IMR-90 (cell line): Measurements from ENCODE around the gene GPRIN3. TPM values are rescaled to one million over a fixed set of nuclear protein-coding genes. Genes with fewer than 3 reads are reported as not detected.

ENCODE experiments used
- ATAC-seq: fragments of 200-7000 bp; cut with Tn5 transposase; 2 replicates; pipeline ENCODE4 v1.9.1; 2020; ENCODE audit warnings: low read depth, mild to moderate bottlenecking, moderate library complexity
- BruUV-seq: library from RNA; stranded (reverse); fragments of 400-500 nt; replicated peaks from 2 replicates; lab custom pipeline; 2021; lab: Mats Ljungman, UMichigan
- CTCF ChIA-PET: fragments of 300-600 bp; formaldehyde crosslinking; extraction: SDS; loops from one replicate; lab custom pipeline; 2021; ENCODE audit warnings: antibody characterized with exemption; lab: Yijun Ruan, JAX
- POLR2A ChIA-PET: fragments of 300-600 bp; sonication (Branson Sonifier 250); formaldehyde crosslinking; loops from one replicate; lab custom pipeline; 2022; ENCODE audit warnings: antibody characterized with exemption; ENCODE audit not compliant: unreplicated experiment; lab: Charles Lee
- DNase-seq: peaks from one replicate; pipeline ENCODE4 v3.0.0; 2013
- H2AFZ ChIP-seq: replicated peaks from 2 replicates; pipeline ENCODE3; 2013; ENCODE audit warnings: low read length, mild to moderate bottlenecking; ENCODE audit not compliant: poor library complexity
- H2AK5ac ChIP-seq: 2 replicates; pipeline ENCODE4 v1.6.1; 2013; ENCODE audit warnings: low read depth, low read length, inconsistent platforms
- H2AK9ac ChIP-seq: replicated peaks from 2 replicates; pipeline ENCODE3; 2013; ENCODE audit warnings: mild to moderate bottlenecking, low read depth, low read length, moderate library complexity; ENCODE audit not compliant: poor library complexity
- H2BK120ac ChIP-seq: 2 replicates; pipeline ENCODE4 v1.6.1; 2013; ENCODE audit warnings: low read depth, low read length, inconsistent platforms
- H2BK15ac ChIP-seq: 3 replicates; pipeline ENCODE4 v1.6.1; 2013; ENCODE audit warnings: low read depth, low read length, inconsistent platforms
- H2BK20ac ChIP-seq: 2 replicates; pipeline ENCODE4 v1.6.1; 2013; ENCODE audit warnings: low read depth, mild to moderate bottlenecking, inconsistent platforms, low read length, moderate library complexity
- H2BK5ac ChIP-seq: 2 replicates; pipeline ENCODE4 v1.6.1; 2013; ENCODE audit warnings: mild to moderate bottlenecking, low read depth, low read length, inconsistent platforms; ENCODE audit not compliant: poor library complexity, severe bottlenecking
- H3K14ac ChIP-seq: replicated peaks from 2 replicates; pipeline ENCODE4 v1.6.1; 2013; ENCODE audit warnings: low read depth, low read length, inconsistent platforms
- H3K18ac ChIP-seq: 2 replicates; pipeline ENCODE4 v1.6.1; 2013; ENCODE audit warnings: low read depth, low read length, control low read depth
- H3K23ac ChIP-seq: 2 replicates; pipeline ENCODE4 v1.6.1; 2013; ENCODE audit warnings: low read depth, low read length, inconsistent platforms
- H3K27ac ChIP-seq: 2 replicates; pipeline ENCODE4 v1.5.1; 2013; ENCODE audit warnings: mild to moderate bottlenecking, control low read depth, low read length; ENCODE audit not compliant: insufficient read depth
- H3K27me3 ChIP-seq: 2 replicates; pipeline ENCODE4 v1.6.1; 2013; ENCODE audit warnings: low read length; ENCODE audit not compliant: control insufficient read depth, insufficient read depth
- H3K36me3 ChIP-seq: 2 replicates; pipeline ENCODE4 v1.6.1; 2013; ENCODE audit warnings: low read length, mixed read lengths; ENCODE audit not compliant: control insufficient read depth, insufficient read depth
- H3K4ac ChIP-seq: 2 replicates; pipeline ENCODE4 v1.6.1; 2013; ENCODE audit warnings: low read depth, low read length, inconsistent platforms
- H3K4me1 ChIP-seq: 2 replicates; pipeline ENCODE4 v1.6.1; 2013; ENCODE audit warnings: low read length, mixed read lengths; ENCODE audit not compliant: control insufficient read depth, insufficient read depth
- H3K4me2 ChIP-seq: 2 replicates; pipeline ENCODE4 v1.6.1; 2013; ENCODE audit warnings: low read depth, mild to moderate bottlenecking, control low read depth, low read length, moderate library complexity
- H3K4me3 ChIP-seq: 2 replicates; pipeline ENCODE4 v1.5.1; 2013; ENCODE audit warnings: low read depth, mild to moderate bottlenecking, control low read depth, low read length, moderate library complexity; ENCODE audit not compliant: insufficient read depth
- H3K56ac ChIP-seq: 2 replicates; pipeline ENCODE4 v1.6.1; 2013; ENCODE audit warnings: low read length, inconsistent platforms; ENCODE audit not compliant: insufficient read depth; ENCODE audit errors: extremely low read depth
- H3K79me1 ChIP-seq, 2 experiments: 2 replicates each; pipeline ENCODE4 v1.6.1; 2013; ENCODE audit warnings: low read length in 2 of 2, inconsistent platforms in 1 of 2, low read depth in 1 of 2
- H3K9ac ChIP-seq: 2 replicates; pipeline ENCODE4 v1.6.1; 2013; ENCODE audit warnings: low read depth, low read length, control low read depth
- H3K9me1 ChIP-seq: 2 replicates; pipeline ENCODE4 v1.6.1; 2013; ENCODE audit warnings: low read length, inconsistent platforms; ENCODE audit not compliant: insufficient read depth
- H3K9me3 ChIP-seq: 2 replicates; pipeline ENCODE4 v1.6.1; 2013; ENCODE audit warnings: low read length; ENCODE audit not compliant: control insufficient read depth, insufficient read depth
- H4K20me1 ChIP-seq: 2 replicates; pipeline ENCODE4 v1.6.1; 2013; ENCODE audit warnings: low read length, inconsistent platforms; ENCODE audit not compliant: insufficient read depth
- H4K5ac ChIP-seq: 2 replicates; pipeline ENCODE4 v1.6.1; 2013; ENCODE audit warnings: mild to moderate bottlenecking, low read depth, low read length, control low read depth
- H4K8ac ChIP-seq, 2 experiments: 2 replicates each; pipeline ENCODE4 v1.6.1; 2013; ENCODE audit warnings: low read depth in 2 of 2, low read length in 2 of 2, control low read depth in 1 of 2, inconsistent platforms in 1 of 2
- H4K91ac ChIP-seq: 2 replicates; pipeline ENCODE4 v1.6.1; 2013; ENCODE audit warnings: low read depth, low read length, inconsistent platforms; ENCODE audit not compliant: insufficient read depth
- BHLHE40 ChIP-seq: fragments of 150-350 bp; IDR thresholded peaks from 2 replicates; pipeline ENCODE4 v1.6.1; 2016; ENCODE audit warnings: mild to moderate bottlenecking, low read depth, low read length
- CHD1 ChIP-seq: IDR thresholded peaks from 2 replicates; pipeline ENCODE4 v1.6.1; 2012; ENCODE audit warnings: low read depth, low read length, improper control_type of control experiment
- MAFK ChIP-seq: IDR thresholded peaks from 2 replicates; pipeline ENCODE4 v1.6.1; 2012; ENCODE audit warnings: low read depth, low read length, improper control_type of control experiment
- MAZ ChIP-seq: IDR thresholded peaks from 2 replicates; pipeline ENCODE4 v1.6.1; 2012; ENCODE audit warnings: low read depth, mild to moderate bottlenecking, low read length, improper control_type of control experiment, moderate library complexity, borderline replicate concordance
- MXI1 ChIP-seq: IDR thresholded peaks from 2 replicates; pipeline ENCODE4 v1.6.1; 2012; ENCODE audit warnings: low read depth, mild to moderate bottlenecking, low read length, moderate library complexity, borderline replicate concordance
- NFE2L2 ChIP-seq: fragments of 150-350 bp; IDR thresholded peaks from 2 replicates; pipeline ENCODE4 v1.6.1; 2016; ENCODE audit warnings: low read depth, mild to moderate bottlenecking, low read length
- POLR2A ChIP-seq: IDR thresholded peaks from 2 replicates; pipeline ENCODE4 v1.6.1; 2012; ENCODE audit warnings: mild to moderate bottlenecking, low read depth, low read length
- RCOR1 ChIP-seq: IDR thresholded peaks from 2 replicates; pipeline ENCODE4 v1.6.1; 2012; ENCODE audit warnings: mild to moderate bottlenecking, low read length, improper control_type of control experiment; ENCODE audit not compliant: insufficient replicate concordance
- RFX5 ChIP-seq: IDR thresholded peaks from 2 replicates; pipeline ENCODE4 v1.8.0; 2012; ENCODE audit warnings: low read depth, mild to moderate bottlenecking, low read length, moderate library complexity
- WGBS, 2 experiments: methylation state at CpG; one replicate each; pipeline versions ENCODE4 v1.1.5 to v1.1.7; 2013; ENCODE audit warnings: missing lambda C conversion rate in 2 of 2; ENCODE audit not compliant: insufficient read length in 1 of 2; ENCODE audit errors: extremely low coverage in 2 of 2; 5-methylcytosine and 5-hydroxymethylcytosine counted together
- dilution Hi-C: fragments of 300-500 bp; cut with HindIII; formaldehyde crosslinking; loops from one replicate; pipeline ENCODE4 v1.14.3; 2018; ENCODE audit warnings: low sequenced_read_pairs; ENCODE audit not compliant: unreplicated experiment
- in situ Hi-C: fragments of 300-500 bp; cut with MboI; formaldehyde crosslinking; loops from 3 replicates; pipeline ENCODE4 v1.14.3; 2019; ENCODE audit warnings: low sequenced_read_pairs, inconsistent platforms, mixed read lengths
- intact Hi-C: fragments of 100-400 bp; cut with micrococcal nuclease; formaldehyde crosslinking; loops from 2 replicates; pipeline ENCODE4 v1.10.0; 2022
- polyA plus RNA-seq, 3 experiments: library from polyadenylated mRNA; depleted of rRNA; stranded (reverse); fragments of >200 nt; gene quantifications; 2 replicates each; pipeline ENCODE4 v1.2.3, GENCODE V29; 2012; ENCODE audit warnings: low replicate concordance in 1 of 3
- total RNA-seq: library from RNA; depleted of rRNA; stranded (reverse); fragments of >200 nt; gene quantifications from 2 replicates; pipeline ENCODE4 v1.2.3, GENCODE V29; 2012
- TF ChIP-seq, protein P1 (sequence below): fragments of 150-350 bp; IDR thresholded peaks from 2 replicates; pipeline ENCODE4 v1.6.1; 2016; ENCODE audit warnings: low read depth, mild to moderate bottlenecking, low read length, moderate library complexity, borderline replicate concordance
- TF ChIP-seq, protein P2 (sequence below): conservative IDR thresholded peaks from 2 replicates; pipeline ENCODE4 v1.5.1; 2012; ENCODE audit warnings: mild to moderate bottlenecking, low read depth, low read length, improper control_type of control experiment

GPRIN3 gene
- total and polyA plus RNA-seq, 2 of the 4 experiments (the other 2 are of a cell fraction): under 0.01 TPM; not detected in 1

DNA sequence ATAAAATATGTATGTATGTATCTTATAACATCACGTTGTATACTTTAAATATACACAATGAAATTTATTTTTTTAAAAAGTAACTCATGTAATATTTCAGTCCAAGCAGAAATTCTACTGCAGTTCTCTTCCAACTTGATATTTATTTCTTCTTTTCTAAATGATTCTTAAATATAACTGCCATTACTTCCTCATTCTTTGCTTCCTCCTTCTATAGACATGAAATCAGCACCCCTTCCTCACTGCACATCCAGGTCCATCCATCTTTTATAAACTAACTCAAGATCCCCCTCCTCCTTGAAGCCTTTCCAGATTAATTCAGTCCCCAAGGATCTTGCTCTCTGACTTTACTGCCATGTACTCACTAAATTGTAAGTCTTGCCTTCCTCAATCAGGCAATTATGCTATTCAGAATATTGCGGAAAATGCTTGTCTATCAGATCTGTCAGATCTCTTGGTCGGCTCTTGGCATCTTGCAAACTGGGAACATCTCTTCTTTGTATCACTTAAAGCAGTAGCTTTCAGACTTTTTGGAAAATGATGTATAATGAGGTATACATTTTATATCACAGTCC lies 3.7 kb downstream of the GPRIN3 start:
- intact Hi-C loops (no loop called here), in situ Hi-C loops (no loop called here), dilution Hi-C loops (no loop called here)
- Histone ChIP-seq H4K5ac (no peak overlapping the region), H3K4ac (no peak overlapping the region), H3K4me1 (peaks cover 2% of the 10 kb centered on the region; the same call in 1 of the 2 replicates), H3K36me3 (no peaks in the 10 kb centered on the region), H3K9me3 (no peaks in the 10 kb centered on the region), H2BK20ac (no peak overlapping the region), H2BK120ac (no peak overlapping the region), H2BK15ac (no peak overlapping the region), H2BK5ac (no peak overlapping the region), H3K56ac (no peak overlapping the region), H3K9me1 (no peaks in the 10 kb centered on the region), H3K4me2 (no peak overlapping the region), H3K27ac (no peak overlapping the region), H2AK9ac (no peak overlapping the region), H3K79me1 (no peaks in the 10 kb centered on the region), H3K23ac (no peak overlapping the region), H3K9ac (no peak overlapping the region), H4K8ac (no peak overlapping the region), H3K4me3 (no peak overlapping the region), H3K27me3 (peaks cover 22% of the 10 kb centered on the region), H4K20me1 (no peaks in the 10 kb centered on the region), H2AFZ (no peak overlapping the region), H2AK5ac (no peak overlapping the region), H3K18ac (no peak overlapping the region), H3K14ac (no peak overlapping the region), H4K91ac (no peak overlapping the region)
- TF ChIP-seq, protein P1, sequence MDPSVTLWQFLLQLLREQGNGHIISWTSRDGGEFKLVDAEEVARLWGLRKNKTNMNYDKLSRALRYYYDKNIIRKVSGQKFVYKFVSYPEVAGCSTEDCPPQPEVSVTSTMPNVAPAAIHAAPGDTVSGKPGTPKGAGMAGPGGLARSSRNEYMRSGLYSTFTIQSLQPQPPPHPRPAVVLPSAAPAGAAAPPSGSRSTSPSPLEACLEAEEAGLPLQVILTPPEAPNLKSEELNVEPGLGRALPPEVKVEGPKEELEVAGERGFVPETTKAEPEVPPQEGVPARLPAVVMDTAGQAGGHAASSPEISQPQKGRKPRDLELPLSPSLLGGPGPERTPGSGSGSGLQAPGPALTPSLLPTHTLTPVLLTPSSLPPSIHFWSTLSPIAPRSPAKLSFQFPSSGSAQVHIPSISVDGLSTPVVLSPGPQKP: no peak
- no peak for TF ChIP-seq RFX5
- no peak for TF ChIP-seq CHD1
- TF ChIP-seq RCOR1: no peak
- no peak for TF ChIP-seq BHLHE40
- no peak for TF ChIP-seq NFE2L2
- no peak for TF ChIP-seq MAFK
- no peak for TF ChIP-seq MAZ
- TF ChIP-seq, protein P2, sequence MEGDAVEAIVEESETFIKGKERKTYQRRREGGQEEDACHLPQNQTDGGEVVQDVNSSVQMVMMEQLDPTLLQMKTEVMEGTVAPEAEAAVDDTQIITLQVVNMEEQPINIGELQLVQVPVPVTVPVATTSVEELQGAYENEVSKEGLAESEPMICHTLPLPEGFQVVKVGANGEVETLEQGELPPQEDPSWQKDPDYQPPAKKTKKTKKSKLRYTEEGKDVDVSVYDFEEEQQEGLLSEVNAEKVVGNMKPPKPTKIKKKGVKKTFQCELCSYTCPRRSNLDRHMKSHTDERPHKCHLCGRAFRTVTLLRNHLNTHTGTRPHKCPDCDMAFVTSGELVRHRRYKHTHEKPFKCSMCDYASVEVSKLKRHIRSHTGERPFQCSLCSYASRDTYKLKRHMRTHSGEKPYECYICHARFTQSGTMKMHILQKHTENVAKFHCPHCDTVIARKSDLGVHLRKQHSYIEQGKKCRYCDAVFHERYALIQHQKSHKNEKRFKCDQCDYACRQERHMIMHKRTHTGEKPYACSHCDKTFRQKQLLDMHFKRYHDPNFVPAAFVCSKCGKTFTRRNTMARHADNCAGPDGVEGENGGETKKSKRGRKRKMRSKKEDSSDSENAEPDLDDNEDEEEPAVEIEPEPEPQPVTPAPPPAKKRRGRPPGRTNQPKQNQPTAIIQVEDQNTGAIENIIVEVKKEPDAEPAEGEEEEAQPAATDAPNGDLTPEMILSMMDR: no peak
- TF ChIP-seq MXI1: no peak
- no peak for TF ChIP-seq POLR2A
- no TSS peak for BruUV-seq
- CTCF ChIA-PET: no interaction called here
- no peak for ATAC-seq
- WGBS, 2 experiments: no CpG with 5 or more reads among the region's 3 CpGs
- no peak for DNase-seq
- POLR2A ChIA-PET: no interaction called here
